ENCODE data around the gene FBXL7.

The FBXL7 gene

DNA sequence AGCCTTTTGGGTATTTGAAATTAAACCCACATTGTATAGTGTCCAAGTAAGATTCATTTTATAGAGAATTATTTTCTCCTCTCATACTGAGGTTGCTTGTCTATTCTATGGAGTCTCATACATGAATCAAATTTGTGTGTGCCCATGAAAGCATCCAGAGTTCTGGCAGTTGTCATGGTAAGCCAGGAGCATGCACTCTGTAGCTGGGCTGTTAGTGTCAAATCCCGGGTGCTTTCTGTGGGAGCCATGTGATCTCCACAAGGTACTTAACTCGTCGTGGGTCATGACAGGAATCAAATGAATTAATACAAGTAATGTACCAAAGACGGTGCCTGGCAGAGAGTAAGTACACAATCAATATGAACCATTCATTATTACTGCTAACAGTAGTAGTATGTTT, 58.7 kb downstream of the FBXL7 start:
- DNase-seq (ENCODE audit: low read depth), result no peak
- no peak for TF ChIP-seq CTCF (conservative IDR thresholded peaks at IDR 0.05; ENCODE audit: low read depth, low read length)

DNA sequence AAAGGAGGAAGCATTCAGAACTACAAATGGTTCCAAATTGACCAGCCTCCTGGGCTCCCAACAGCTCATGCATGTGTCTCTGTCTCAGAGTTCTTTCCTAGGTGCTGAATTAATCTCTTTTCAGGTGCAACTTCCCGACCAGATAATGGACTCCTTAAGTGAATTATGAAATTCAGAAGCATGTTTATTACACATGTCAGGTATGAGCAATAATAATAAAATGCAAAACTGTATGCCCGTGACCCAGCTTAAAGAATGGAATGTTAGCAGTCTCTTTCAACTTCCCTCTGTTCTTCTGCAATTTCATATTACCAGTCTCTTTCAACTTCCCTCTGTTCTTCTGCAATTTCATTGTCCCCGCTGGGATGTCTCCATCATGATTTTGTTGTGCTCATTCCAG, 60.4 kb downstream of the FBXL7 start:
- H3K4me3 ChIP-seq (ENCODE audit: low read depth, low read length), result no peak overlapping the region
- no peak for TF ChIP-seq CTCF (conservative IDR thresholded peaks at IDR 0.05; ENCODE audit: low read depth, low read length)
- peak; percentile 43 for DNase-seq (ENCODE audit: low read depth)

More for the DNA sequence above, 58.7 kb downstream of the FBXL7 start:
- H3K4me3 ChIP-seq (ENCODE audit: low read depth, low read length), result no peak overlapping the region

DNA sequence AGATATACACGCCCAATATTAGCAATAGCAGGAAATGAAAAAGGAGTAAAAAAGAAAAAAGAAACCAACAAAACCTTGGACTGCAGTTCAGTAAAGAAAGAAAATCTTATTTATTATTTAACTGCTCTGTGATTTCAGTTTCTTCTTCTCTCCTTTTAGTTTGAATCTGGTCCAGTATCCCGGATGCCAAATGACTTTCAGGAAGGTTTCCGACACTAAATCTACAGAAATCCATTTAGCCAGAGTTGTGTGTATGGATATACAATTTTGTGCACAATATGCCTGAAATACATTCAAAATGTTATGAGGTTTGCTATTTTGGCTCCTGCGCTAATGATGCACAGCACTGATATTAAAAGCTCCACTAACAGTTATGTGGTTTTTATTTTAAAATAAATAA, 64.5 kb downstream of the FBXL7 start:
- DNase-seq (ENCODE audit: low read depth), result no peak
- TF ChIP-seq CTCF (conservative IDR thresholded peaks at IDR 0.05; ENCODE audit: low read depth, low read length), result no peak
- no peak overlapping the region for H3K4me3 ChIP-seq (ENCODE audit: low read depth, low read length)

- no peak for DNase-seq (ENCODE audit: low read depth)
- no peak overlapping the region for H3K4me3 ChIP-seq (ENCODE audit: low read depth, low read length)
- TF ChIP-seq CTCF (conservative IDR thresholded peaks at IDR 0.05; ENCODE audit: low read depth, low read length), result no peak
Measured at GRCh38 chr5:15564957-15565356, 65.0 kb downstream of the FBXL7 start.

GRCh38 chr5:15566306-15566705, 66.3 kb downstream of the FBXL7 start:
- no peak for TF ChIP-seq CTCF (conservative IDR thresholded peaks at IDR 0.05; ENCODE audit: low read depth, low read length)
- no peak for DNase-seq (ENCODE audit: low read depth)

DNA sequence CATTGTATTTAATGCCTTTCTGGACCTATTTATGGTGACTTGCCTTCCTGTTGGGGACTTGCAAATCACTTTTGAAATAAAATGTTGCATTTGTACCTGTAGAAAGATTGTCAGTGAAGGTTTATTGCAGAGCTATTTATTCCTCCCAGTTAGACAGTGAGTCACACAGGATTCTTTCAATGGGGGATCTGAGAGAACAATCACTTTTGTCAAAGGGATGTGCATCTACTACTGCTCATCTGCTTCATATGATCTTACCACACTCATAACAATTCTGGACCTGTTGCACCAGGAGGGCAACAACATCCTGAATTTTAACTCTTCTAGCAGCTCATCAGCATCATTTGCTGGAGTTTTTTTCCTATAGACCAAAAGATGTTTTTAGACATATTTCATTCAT, 66.8 kb downstream of the FBXL7 start:
- DNase-seq (ENCODE audit: low read depth), result no peak
- TF ChIP-seq CTCF (conservative IDR thresholded peaks at IDR 0.05; ENCODE audit: low read depth, low read length), result no peak
- H3K4me3 ChIP-seq (ENCODE audit: low read depth, low read length), result no peak overlapping the region

More at GRCh38 chr5:15566306-15566705, 66.3 kb downstream of the FBXL7 start:
- no peak overlapping the region for H3K4me3 ChIP-seq (ENCODE audit: low read depth, low read length)

GRCh38 chr5:15570491-15570890, 70.5 kb downstream of the FBXL7 start:
- DNase-seq (ENCODE audit: low read depth), result no peak
- H3K4me3 ChIP-seq (ENCODE audit: low read depth, low read length), result no peak overlapping the region
- no peak for TF ChIP-seq CTCF (conservative IDR thresholded peaks at IDR 0.05; ENCODE audit: low read depth, low read length)
